ENCODE data around the gene DUSP9. TPM values are rescaled to one million over a fixed set of nuclear protein-coding genes. Genes with fewer than 3 reads are reported as not detected.

DUSP9 gene
- total and polyA plus RNA-seq, 3 experiments from 2014 or later = 0.08 to 0.15 (median 0.09) TPM

DNA sequence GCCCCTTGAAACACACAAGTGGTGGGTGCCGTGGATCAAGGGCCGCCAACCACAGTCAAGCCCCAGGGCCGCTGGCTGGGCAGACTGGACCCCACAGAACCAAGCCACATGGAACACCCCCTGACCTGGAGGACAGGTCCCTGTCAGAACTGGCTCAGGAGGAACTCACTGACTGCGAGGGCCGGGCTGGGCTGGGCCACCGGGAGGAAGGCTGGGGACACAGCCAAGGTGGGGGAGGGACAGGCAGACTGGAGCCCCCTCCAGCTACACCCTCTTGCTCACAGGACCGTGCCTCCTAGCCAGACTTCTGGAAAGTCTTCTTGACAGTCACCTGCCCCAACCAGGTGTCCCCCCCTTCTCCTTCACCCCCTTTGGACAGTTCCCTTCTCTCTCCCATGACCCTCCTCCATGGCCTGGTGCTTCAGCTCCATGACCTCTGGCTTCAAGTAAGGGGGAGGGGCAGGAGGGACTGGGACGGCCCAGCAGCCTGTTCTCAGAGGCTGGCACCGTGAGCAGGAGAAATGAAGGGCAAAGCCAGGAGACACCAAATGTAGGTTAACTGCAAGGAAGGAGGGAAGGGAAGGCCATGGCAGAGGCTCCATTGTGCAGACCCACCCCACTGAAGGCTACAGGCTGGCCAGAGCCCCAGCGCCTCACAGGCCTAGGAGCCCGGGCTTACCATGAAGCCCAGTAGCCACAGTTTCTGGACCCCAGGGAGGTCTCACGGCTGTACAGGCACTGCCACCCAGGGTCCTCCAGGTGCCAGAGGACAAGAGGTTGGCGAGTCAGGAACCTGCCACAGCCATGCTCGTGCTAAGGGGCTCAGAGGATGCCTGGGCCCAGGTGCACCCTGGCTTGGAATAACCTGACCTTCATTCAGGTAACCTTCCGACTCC is 22.6 kb upstream of the DUSP9 start:
- no peaks in the 10 kb centered on the region for H3K36me3 ChIP-seq (ENCODE audit: insufficient read depth, low read length)
- no peaks in the 10 kb centered on the region for H3K36me3 Mint-ChIP-seq
- H3K4me3 Mint-ChIP-seq = no peak overlapping the region
- no peaks in the 10 kb centered on the region for H3K9me3 Mint-ChIP-seq
- no peak overlapping the region for H3K27ac Mint-ChIP-seq
- H3K4me1 Mint-ChIP-seq = no peaks in the 10 kb centered on the region
- H3K4me1 ChIP-seq (ENCODE audit: insufficient read depth, low read length) = no peaks in the 10 kb centered on the region
- no peaks in the 10 kb centered on the region for H3K27me3 ChIP-seq (ENCODE audit: insufficient read depth, low read length, poor library complexity, severe bottlenecking)
- no peak overlapping the region for H3K27ac ChIP-seq (ENCODE audit: low read depth, low read length)
- no peak for DNase-seq
- H3K27me3 Mint-ChIP-seq = peaks cover 14 to 18% of the 10 kb centered on the region in 2 donors
- CTCF ChIA-PET = interaction anchor here (0.6 to 1.2 kb wide), 2 partner anchors 15 to 249 kb away, joined by 3 read pairs; no protein-coding TSS in a partner anchor
- POLR2A ChIA-PET = no interaction called here
- H3K9me3 ChIP-seq (ENCODE audit: low read length) = no peaks in the 10 kb centered on the region
- H3K4me3 ChIP-seq (ENCODE audit: low read length) = no peak overlapping the region

GRCh38 chrX:153625271-153626024 is 21.6 kb upstream of the DUSP9 start:
- no peak overlapping the region for H3K4me3 Mint-ChIP-seq
- peaks cover 14 to 22% of the 10 kb centered on the region in 2 donors for H3K27me3 Mint-ChIP-seq
- no peak overlapping the region for H3K27ac Mint-ChIP-seq
- no peak for DNase-seq
- Histone ChIP-seq H3K4me1 (ENCODE audit: insufficient read depth, low read length) (no peaks in the 10 kb centered on the region), H3K27ac (ENCODE audit: low read depth, low read length) (no peak overlapping the region), H3K27me3 (ENCODE audit: insufficient read depth, low read length, poor library complexity, severe bottlenecking) (no peaks in the 10 kb centered on the region), H3K9me3 (ENCODE audit: low read length) (no peaks in the 10 kb centered on the region), H3K4me3 (ENCODE audit: low read length) (no peak overlapping the region), H3K36me3 (ENCODE audit: insufficient read depth, low read length) (no peaks in the 10 kb centered on the region)
- CTCF ChIA-PET = no interaction called here
- H3K36me3 Mint-ChIP-seq = no peaks in the 10 kb centered on the region
- no peaks in the 10 kb centered on the region for H3K4me1 Mint-ChIP-seq
- POLR2A ChIA-PET = no interaction called here
- no peaks in the 10 kb centered on the region for H3K9me3 Mint-ChIP-seq

GRCh38 chrX:153626025-153626633 is 20.9 kb upstream of the DUSP9 start:
- no peak overlapping the region for H3K4me3 ChIP-seq (ENCODE audit: low read length)
- DNase-seq = no peak
- ChIA-PET POLR2A (no interaction called here), CTCF (no interaction called here)
- Mint-ChIP-seq H3K36me3 (peaks cover 0 to 3% (median 0%) of the 10 kb centered on the region in 3 donors), H3K9me3 (peaks cover 0 to 3% (median under 1%) of the 10 kb centered on the region in 5 donors), H3K4me3 (no peak overlapping the region), H3K27me3 (peaks cover 17 to 24% of the 10 kb centered on the region in 2 donors), H3K4me1 (no peaks in the 10 kb centered on the region), H3K27ac (no peak overlapping the region)
- no peaks in the 10 kb centered on the region for H3K27me3 ChIP-seq (ENCODE audit: insufficient read depth, low read length, poor library complexity, severe bottlenecking)
- no peaks in the 10 kb centered on the region for H3K4me1 ChIP-seq (ENCODE audit: insufficient read depth, low read length)
- H3K27ac ChIP-seq (ENCODE audit: low read depth, low read length) = no peak overlapping the region
- H3K36me3 ChIP-seq (ENCODE audit: insufficient read depth, low read length) = no peaks in the 10 kb centered on the region
- H3K9me3 ChIP-seq (ENCODE audit: low read length) = no peaks in the 10 kb centered on the region

- H3K4me3 Mint-ChIP-seq = no peak overlapping the region
- no peak overlapping the region for H3K27ac Mint-ChIP-seq
- no peaks in the 10 kb centered on the region for H3K27me3 ChIP-seq (ENCODE audit: insufficient read depth, low read length, poor library complexity, severe bottlenecking)
- no peaks in the 10 kb centered on the region for H3K4me1 Mint-ChIP-seq
- no peaks in the 10 kb centered on the region for H3K9me3 ChIP-seq (ENCODE audit: low read length)
- DNase-seq = no peak
- H3K36me3 ChIP-seq (ENCODE audit: insufficient read depth, low read length) = no peaks in the 10 kb centered on the region
- H3K36me3 Mint-ChIP-seq = peaks cover 0 to 5% (median 0%) of the 10 kb centered on the region in 3 donors
- no peak overlapping the region for H3K27ac ChIP-seq (ENCODE audit: low read depth, low read length)
- POLR2A ChIA-PET = no interaction called here
- CTCF ChIA-PET = no interaction called here
- H3K9me3 Mint-ChIP-seq = peaks cover 0 to 6% (median 3%) of the 10 kb centered on the region in 5 donors
- H3K4me3 ChIP-seq (ENCODE audit: low read length) = no peak overlapping the region
- peaks cover 15 to 19% of the 10 kb centered on the region in 2 donors for H3K27me3 Mint-ChIP-seq
- no peaks in the 10 kb centered on the region for H3K4me1 ChIP-seq (ENCODE audit: insufficient read depth, low read length)
Measured at GRCh38 chrX:153626863-153627674, 19.9 kb upstream of the DUSP9 start.

GRCh38 chrX:153627675-153628111 is 19.3 kb upstream of the DUSP9 start:
- Mint-ChIP-seq H3K27ac (no peak overlapping the region), H3K4me3 (no peak overlapping the region), H3K27me3 (peaks cover 9 to 14% of the 10 kb centered on the region in 2 donors), H3K4me1 (no peaks in the 10 kb centered on the region), H3K36me3 (peaks cover 0 to 5% (median 0%) of the 10 kb centered on the region in 3 donors), H3K9me3 (peaks cover 0 to 6% (median 3%) of the 10 kb centered on the region in 5 donors)
- H3K27me3 ChIP-seq (ENCODE audit: insufficient read depth, low read length, poor library complexity, severe bottlenecking) = no peaks in the 10 kb centered on the region
- ChIA-PET POLR2A (no interaction called here), CTCF (no interaction called here)
- no peak overlapping the region for H3K27ac ChIP-seq (ENCODE audit: low read depth, low read length)
- H3K36me3 ChIP-seq (ENCODE audit: insufficient read depth, low read length) = no peaks in the 10 kb centered on the region
- no peaks in the 10 kb centered on the region for H3K4me1 ChIP-seq (ENCODE audit: insufficient read depth, low read length)
- no peak for DNase-seq
- no peak overlapping the region for H3K4me3 ChIP-seq (ENCODE audit: low read length)
- no peaks in the 10 kb centered on the region for H3K9me3 ChIP-seq (ENCODE audit: low read length)

- no peak for DNase-seq
- CTCF ChIA-PET = no interaction called here
- H3K4me1 ChIP-seq (ENCODE audit: insufficient read depth, low read length) = no peaks in the 10 kb centered on the region
- H3K36me3 ChIP-seq (ENCODE audit: insufficient read depth, low read length) = no peaks in the 10 kb centered on the region
- H3K36me3 Mint-ChIP-seq = peaks cover 0 to 5% (median 0%) of the 10 kb centered on the region in 3 donors
- H3K9me3 ChIP-seq (ENCODE audit: low read length) = no peaks in the 10 kb centered on the region
- POLR2A ChIA-PET = no interaction called here
- no peaks in the 10 kb centered on the region for H3K4me1 Mint-ChIP-seq
- no peaks in the 10 kb centered on the region for H3K27me3 ChIP-seq (ENCODE audit: insufficient read depth, low read length, poor library complexity, severe bottlenecking)
- no peak overlapping the region for H3K4me3 Mint-ChIP-seq
- H3K27ac Mint-ChIP-seq = peak overlapping the region in 1 of 8 donors; percentile 31
- no peak overlapping the region for H3K27ac ChIP-seq (ENCODE audit: low read depth, low read length)
- H3K9me3 Mint-ChIP-seq = peaks cover 0 to 6% (median 3%) of the 10 kb centered on the region in 5 donors
- peaks cover 5 to 12% of the 10 kb centered on the region in 2 donors for H3K27me3 Mint-ChIP-seq
- no peak overlapping the region for H3K4me3 ChIP-seq (ENCODE audit: low read length)
Measured at GRCh38 chrX:153628129-153628528, 18.9 kb upstream of the DUSP9 start.

- ChIA-PET CTCF (no interaction called here), POLR2A (no interaction called here)
- Histone ChIP-seq H3K27ac (ENCODE audit: low read depth, low read length) (no peak overlapping the region), H3K36me3 (ENCODE audit: insufficient read depth, low read length) (no peaks in the 10 kb centered on the region), H3K4me3 (ENCODE audit: low read length) (no peak overlapping the region), H3K4me1 (ENCODE audit: insufficient read depth, low read length) (no peaks in the 10 kb centered on the region), H3K9me3 (ENCODE audit: low read length) (no peaks in the 10 kb centered on the region), H3K27me3 (ENCODE audit: insufficient read depth, low read length, poor library complexity, severe bottlenecking) (no peaks in the 10 kb centered on the region)
- Mint-ChIP-seq H3K27me3 (peaks cover 5 to 11% of the 10 kb centered on the region in 2 donors), H3K4me1 (no peaks in the 10 kb centered on the region), H3K4me3 (no peak overlapping the region), H3K27ac (no peak overlapping the region), H3K36me3 (peaks cover 0 to 5% (median 0%) of the 10 kb centered on the region in 3 donors), H3K9me3 (peaks cover 0 to 6% (median 3%) of the 10 kb centered on the region in 5 donors)
- DNase-seq = no peak
Measured at GRCh38 chrX:153628665-153629064, 18.3 kb upstream of the DUSP9 start.
